K562 (cell line): Measurements from ENCODE around the gene BTG2. TPM values are rescaled to one million over a fixed set of nuclear protein-coding genes. Genes with fewer than 3 reads are reported as not detected.

Experiments
- ATF7 ChIP-seq: fragments of 450-650 bp; IDR thresholded peaks from 2 replicates; pipeline ENCODE4 v1.7.1; 2014; ENCODE audit warnings: mild to moderate bottlenecking, moderate library complexity
- CBX3 ChIP-seq, 2 experiments: IDR thresholded peaks; 1 replicate in 1 of 2; 2 replicates in 1 of 2; pipeline ENCODE4 v1.6.1; 2012; ENCODE audit warnings: inconsistent platforms in 2 of 2, low read length in 2 of 2, borderline replicate concordance in 1 of 2, control low read depth in 1 of 2
- CHD7 ChIP-seq: fragments of 200-600 bp; sonication (generic); IDR thresholded peaks from one replicate; pipeline ENCODE4 v1.6.1; 2012; ENCODE audit warnings: mild to moderate bottlenecking, low read depth, low read length, inconsistent platforms
- CLOCK ChIP-seq: fragments of 250-450 bp; sonication (Bioruptor Pico); IDR thresholded peaks from 2 replicates; pipeline ENCODE4 v1.4.0; 2020; ENCODE audit warnings: mild to moderate bottlenecking, moderate library complexity, borderline replicate concordance
- DLX4 ChIP-seq: fragments of 250-450 bp; sonication (Bioruptor Pico); IDR thresholded peaks from 2 replicates; pipeline ENCODE4 v1.6.1; 2021; ENCODE audit warnings: mild to moderate bottlenecking
- GATAD2B ChIP-seq: fragments of 450-650 bp; IDR thresholded peaks from 2 replicates; pipeline ENCODE4 v1.6.1; 2017; ENCODE audit warnings: mild to moderate bottlenecking, borderline replicate concordance
- RNF2 ChIP-seq: sonication (generic); IDR thresholded peaks from 2 replicates; pipeline ENCODE4 v1.6.1; 2016
- RNF219 ChIP-seq: fragments of 250-450 bp; sonication (Bioruptor Pico); IDR thresholded peaks from 2 replicates; pipeline ENCODE4 v1.5.0; 2022; ENCODE audit warnings: mild to moderate bottlenecking
- THRAP3 ChIP-seq: fragments of 450-650 bp; IDR thresholded peaks from 2 replicates; pipeline ENCODE4 v1.6.1; 2016; ENCODE audit warnings: mild to moderate bottlenecking, inconsistent platforms, borderline replicate concordance
- polyA plus RNA-seq, 8 experiments: library from polyadenylated mRNA; depleted of rRNA in 4 of 8; stranded (reverse) in 5 of 8; unstranded in 3 of 8; fragments of >200 nt; fragmentation: Nextera tagmentation in 2 of 8; fragmentation: Illumina TruSeq in 1 of 8; extraction: Ambion mirVana in 2 of 8; extraction: Trizol in 1 of 8; gene quantifications; 2 replicates each; pipeline versions ENCODE4 v1.2.1 to v1.2.3, GENCODE V29; 2011 to 2014; ENCODE audit warnings: inconsistent platforms in 1 of 8, missing spikeins in 1 of 8
- total RNA-seq, 7 experiments: library from RNA; depleted of rRNA in 6 of 7; stranded (reverse); fragments of >200 nt in 6 of 7; fragmentation: Illumina TruSeq in 2 of 7; extraction: Trizol in 2 of 7; gene quantifications; 2 replicates each; pipeline versions ENCODE4 v1.2.1 to v1.2.3, GENCODE V29; 2011 to 2021; ENCODE audit warnings: low replicate concordance in 1 of 7

The BTG2 gene
- total and polyA plus RNA-seq, 9 of the 15 experiments (the other 6 are each of a cell fraction or from before 2014, with no cell fraction given) = 2.3 to 41.9 (median 8.7) TPM

DNA sequence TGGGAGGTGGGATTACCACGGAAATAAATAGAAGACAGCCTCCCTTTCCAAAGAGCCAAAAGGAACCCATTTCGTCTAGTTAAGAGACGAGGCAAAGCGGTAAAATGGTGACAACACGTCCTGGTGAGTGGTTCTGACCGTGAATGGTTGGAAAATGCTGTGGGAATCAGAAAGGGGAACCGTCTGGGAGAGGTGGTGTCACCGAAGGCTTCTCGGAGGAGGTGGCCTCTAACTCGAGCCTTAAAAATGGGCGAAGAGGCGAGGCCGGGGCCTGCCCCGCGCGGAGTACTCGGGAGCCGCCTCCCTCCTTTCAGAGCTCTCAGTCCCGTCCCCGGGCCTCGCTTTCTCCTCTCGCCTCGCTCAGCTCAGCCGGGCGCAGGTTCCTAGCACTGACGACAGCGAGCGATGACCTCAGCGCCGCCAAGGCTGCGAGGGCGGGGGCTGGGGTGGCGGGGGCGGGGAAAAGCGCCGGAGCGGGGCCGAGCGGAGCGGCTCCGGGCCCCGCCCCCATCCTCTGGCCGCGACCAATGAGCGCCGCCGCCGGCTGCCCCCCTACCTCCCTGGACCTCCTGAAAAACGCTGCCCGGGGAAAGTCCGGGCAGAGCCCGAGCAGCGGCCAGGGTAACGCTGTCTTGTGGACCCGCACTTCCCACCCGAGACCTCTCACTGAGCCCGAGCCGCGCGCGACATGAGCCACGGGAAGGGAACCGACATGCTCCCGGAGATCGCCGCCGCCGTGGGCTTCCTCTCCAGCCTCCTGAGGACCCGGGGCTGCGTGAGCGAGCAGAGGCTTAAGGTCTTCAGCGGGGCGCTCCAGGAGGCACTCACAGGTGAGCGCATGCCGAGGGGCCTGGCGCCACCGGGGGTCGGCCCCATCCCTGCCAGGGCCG is at the start of gene BTG2 (continued):
- no peak for TF ChIP-seq RNF219 (CRISPR knock-in tag)
- peak; percentile 73; the same call in 1 of the 2 replicates for TF ChIP-seq GATAD2B
- TF ChIP-seq ATF7 = peak; percentile 95
- no peak for TF ChIP-seq DLX4 (CRISPR knock-in tag)
- no peak for TF ChIP-seq CLOCK (CRISPR knock-in tag)
- no peak for TF ChIP-seq RNF2
- no peak for TF ChIP-seq CHD7
- TF ChIP-seq CBX3 (IDR thresholded peaks at IDR 0.05; ENCODE audit: borderline replicate concordance in 1 of 2, low read length in 2 of 2) = peak in 1 of 2 experiments; percentile 62; a peak in 1 of 3 replicates
- no peak for TF ChIP-seq THRAP3
